ENCODE measurements around the gene NME7.

- TF ChIP-seq MXD4 (CRISPR knock-in tag; IDR thresholded peaks at IDR 0.05; ENCODE audit: borderline replicate concordance) = no peak
- TF ChIP-seq CREM (CRISPR knock-in tag; IDR thresholded peaks at IDR 0.05) = no peak
- TF ChIP-seq CTCF (IDR thresholded peaks at IDR 0.05) = no peak
- TF ChIP-seq USF1 (CRISPR knock-in tag; IDR thresholded peaks at IDR 0.05) = no peak
- no peak for TF ChIP-seq NFYB (CRISPR knock-in tag; conservative IDR thresholded peaks at IDR 0.05; ENCODE audit: low read depth)
- TF ChIP-seq ATF2 (CRISPR knock-in tag; IDR thresholded peaks at IDR 0.05; ENCODE audit: borderline replicate concordance, low read depth) = no peak
- no peak for TF ChIP-seq TP53 (CRISPR knock-in tag; IDR thresholded peaks at IDR 0.05)
- no peak for TF ChIP-seq ZNF671 (CRISPR knock-in tag; IDR thresholded peaks at IDR 0.05)
- no peak for TF ChIP-seq ZNF396 (CRISPR knock-in tag; IDR thresholded peaks at IDR 0.05; ENCODE audit: borderline replicate concordance)
- no peak for TF ChIP-seq GTF2I (CRISPR knock-in tag; conservative IDR thresholded peaks at IDR 0.05)
- TF ChIP-seq GABPB1 (CRISPR knock-in tag; IDR thresholded peaks at IDR 0.05) = no peak
Measured at GRCh38 chr1:169193191-169193850, 174.3 kb downstream of the NME7 start.

Measured in WTC11 (cell line).